GM12892 (cell line): Measurements from ENCODE around the gene THY1.

Experiments used
- POLR2A ChIP-seq: IDR thresholded peaks from 2 replicates; pipeline ENCODE4 v1.6.1; 2011; ENCODE audit warnings: low read depth, low read length, control low read depth
- POLR2AphosphoS5 ChIP-seq: IDR thresholded peaks from 2 replicates; pipeline ENCODE4 v1.6.1; 2011; ENCODE audit warnings: low read depth, low read length, control low read depth
- TAF1 ChIP-seq: IDR thresholded peaks from 2 replicates; pipeline ENCODE4 v1.6.1; 2011; ENCODE audit warnings: low read depth, mild to moderate bottlenecking, control low read depth, low read length, borderline replicate concordance

DNA sequence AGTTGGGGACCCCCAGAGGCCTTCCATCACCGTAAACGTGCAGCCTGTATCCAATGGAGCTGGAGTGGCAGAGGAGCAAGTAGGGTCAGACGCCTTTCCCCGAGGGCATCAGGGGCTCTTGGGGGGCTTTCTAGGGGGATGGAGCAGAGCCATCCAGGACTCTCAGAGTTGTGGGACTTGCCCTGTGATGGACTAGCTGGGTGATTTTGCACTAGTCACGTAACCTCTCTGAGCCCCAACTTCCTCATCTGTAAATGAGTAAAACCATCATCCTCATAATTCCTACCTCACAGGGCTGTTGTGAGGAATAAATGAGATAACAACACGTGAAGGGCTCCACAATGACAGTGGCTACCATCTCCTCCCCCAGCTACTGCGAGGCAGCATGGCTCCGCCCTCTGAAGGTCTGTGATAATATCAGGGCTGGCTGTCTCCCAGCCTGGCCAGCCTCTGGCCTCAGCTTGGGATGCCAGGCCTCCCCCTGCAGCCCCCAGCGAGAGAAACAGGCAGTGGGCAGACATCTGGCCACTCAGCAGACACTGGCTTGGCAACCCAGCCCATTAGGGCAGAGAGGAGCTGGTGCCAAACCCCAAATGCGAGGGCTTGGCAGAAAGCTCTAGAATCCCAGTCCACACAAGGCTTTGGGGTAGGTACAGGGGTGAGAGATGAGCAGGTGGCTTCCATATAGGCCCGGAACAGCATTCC is 48.2 kb downstream of the THY1 start:
- no peak for TF ChIP-seq POLR2AphosphoS5
- no peak for TF ChIP-seq POLR2A
- TF ChIP-seq TAF1: no peak
